A549 (cell line): ENCODE data around the gene TRIM27. TPM values are rescaled to one million over a fixed set of nuclear protein-coding genes. Genes with fewer than 3 reads are reported as not detected.

Experiments used
- ATAC-seq, 2 experiments: fragments of 200-7000 bp in 1 of 2; fragments of >200 bp in 1 of 2; cut with Nextera tagmentation in 1 of 2; cut with Tn5 transposase in 1 of 2; 3 replicates each; pipeline versions ENCODE4 v1.8.0 to v1.9.1; 2018 to 2020; ENCODE audit warnings: mild to moderate bottlenecking in 1 of 2, moderate library complexity in 1 of 2
- CTCF ChIA-PET: fragments of 300-600 bp; sonication (Branson Sonifier 250); formaldehyde crosslinking; extraction: SDS; loops from one replicate; lab custom pipeline; 2021; ENCODE audit warnings: antibody characterized with exemption, inconsistent platforms; lab: Yijun Ruan, JAX
- POLR2A ChIA-PET: fragments of 350-600 bp; formaldehyde crosslinking; extraction: SDS; loops from one replicate; lab custom pipeline; 2021; ENCODE audit warnings: antibody characterized with exemption, inconsistent platforms; lab: Yijun Ruan, JAX
- DNase-seq, 2 experiments: peaks; one replicate each; pipeline versions ENCODE4 v3.0.0 to v3.0.0-alpha.2; 2011 to 2016; ENCODE audit warnings: low read depth in 1 of 2, low spot score in 1 of 2
- FAIRE-seq: peaks from 2 replicates; lab custom pipeline; 2011; peaks lifted over from hg19 to GRCh38; lab: Jason Lieb, UNC
- H3K27ac ChIP-seq, 2 experiments: fragments of >200 bp; sonication (Bioruptor Twin); formaldehyde crosslinking; 3 replicates each; pipeline ENCODE4 v1.5.1; 2016 to 2017
- H3K4me1 ChIP-seq: fragments of >200 bp; sonication (Bioruptor Twin); formaldehyde crosslinking; 3 replicates; pipeline ENCODE4 v1.6.1; 2016
- H3K4me2 ChIP-seq: fragments of >200 bp; sonication (Bioruptor Twin); formaldehyde crosslinking; 3 replicates; pipeline ENCODE4 v1.6.1; 2016
- H3K4me3 ChIP-seq: fragments of >200 bp; sonication (Bioruptor Twin); formaldehyde crosslinking; 3 replicates; pipeline ENCODE4 v1.5.1; 2016
- H3K9me3 ChIP-seq: fragments of >200 bp; sonication (Bioruptor Twin); formaldehyde crosslinking; 3 replicates; pipeline ENCODE4 v1.6.1; 2016
- CBX8 ChIP-seq: fragments of 200-600 bp; sonication (generic); IDR thresholded peaks from 2 replicates; pipeline ENCODE4 v1.6.1; 2016
- CEBPB ChIP-seq, 2 experiments: fragments of >200 bp in 1 of 2; sonication (Bioruptor Twin) in 1 of 2; formaldehyde crosslinking in 1 of 2; IDR thresholded peaks; 2 replicates each; pipeline ENCODE4 v1.6.1; 2012 to 2016
- EHF ChIP-seq: fragments of 250-450 bp; sonication (Bioruptor Pico); IDR thresholded peaks from 2 replicates; pipeline ENCODE4 v1.5.0; 2020; ENCODE audit warnings: mild to moderate bottlenecking
- FOSL2 ChIP-seq, 2 experiments: fragments of 450-650 bp in 1 of 2; fragments of >200 bp in 1 of 2; sonication (Bioruptor Twin) in 1 of 2; formaldehyde crosslinking; IDR thresholded peaks; 2 replicates each; pipeline versions ENCODE4 v1.5.0 to v1.6.1; 2016 to 2020; ENCODE audit warnings: mild to moderate bottlenecking in 1 of 2, moderate library complexity in 1 of 2
- HDAC2 ChIP-seq: fragments of 200-600 bp; sonication (generic); IDR thresholded peaks from 2 replicates; pipeline ENCODE4 v1.6.1; 2016
- HEYL ChIP-seq: fragments of 250-450 bp; sonication (Bioruptor Pico); IDR thresholded peaks from 2 replicates; pipeline ENCODE4 v1.8.0; 2021; ENCODE audit warnings: mild to moderate bottlenecking, moderate library complexity
- HOXB13 ChIP-seq: fragments of 250-450 bp; sonication (Bioruptor Pico); IDR thresholded peaks from 2 replicates; pipeline ENCODE4 v1.5.0; 2020; ENCODE audit warnings: low read depth, mild to moderate bottlenecking, moderate library complexity
- HOXB5 ChIP-seq: fragments of 250-450 bp; sonication (Bioruptor Pico); IDR thresholded peaks from 2 replicates; pipeline ENCODE4 v1.5.0; 2020; ENCODE audit warnings: mild to moderate bottlenecking, moderate library complexity
- JUN ChIP-seq, 2 experiments: fragments of >200 bp; sonication (Bioruptor Twin); formaldehyde crosslinking; IDR thresholded peaks; 2 replicates in 1 of 2; 3 replicates in 1 of 2; pipeline ENCODE4 v1.6.1; 2016 to 2017
- JUNB ChIP-seq: fragments of >200 bp; sonication (Bioruptor Twin); formaldehyde crosslinking; IDR thresholded peaks from 2 replicates; pipeline ENCODE4 v1.6.1; 2016
- KDM5A ChIP-seq: fragments of 200-600 bp; sonication (generic); IDR thresholded peaks from 2 replicates; pipeline ENCODE4 v1.6.1; 2016; ENCODE audit warnings: antibody characterized with exemption, mild to moderate bottlenecking
- MAZ ChIP-seq: fragments of 150-350 bp; IDR thresholded peaks from 2 replicates; pipeline ENCODE4 v1.6.1; 2014; ENCODE audit warnings: antibody characterized with exemption, low read depth, low read length, borderline replicate concordance
- MYC ChIP-seq: IDR thresholded peaks from 2 replicates; pipeline ENCODE4 v1.6.1; 2012; ENCODE audit warnings: mild to moderate bottlenecking, inconsistent platforms, low read length, improper control_type of control experiment, borderline replicate concordance
- NPAS2 ChIP-seq: fragments of 250-450 bp; sonication (Bioruptor Pico); IDR thresholded peaks from 2 replicates; pipeline ENCODE4 v1.8.0; 2022; ENCODE audit warnings: mild to moderate bottlenecking, moderate library complexity, borderline replicate concordance
- POLR2AphosphoS2 ChIP-seq: conservative IDR thresholded peaks from 2 replicates; pipeline ENCODE4 v1.6.1; 2012; ENCODE audit warnings: low read length, improper control_type of control experiment, inconsistent platforms
- REST ChIP-seq: fragments of 200-600 bp; sonication (generic); IDR thresholded peaks from 2 replicates; pipeline ENCODE4 v1.6.1; 2016; ENCODE audit warnings: antibody characterized with exemption, mild to moderate bottlenecking, moderate library complexity
- RFX5 ChIP-seq: fragments of 450-650 bp; IDR thresholded peaks from 2 replicates; pipeline ENCODE4 v1.7.1; 2014; ENCODE audit warnings: antibody characterized with exemption, mild to moderate bottlenecking, moderate library complexity
- SMC3 ChIP-seq: fragments of >200 bp; sonication (Bioruptor Twin); formaldehyde crosslinking; IDR thresholded peaks from 3 replicates; pipeline ENCODE4 v1.6.1; 2018; ENCODE audit warnings: inconsistent platforms
- ZFP36 ChIP-seq: fragments of 450-650 bp; IDR thresholded peaks from 2 replicates; pipeline ENCODE4 v1.6.1; 2014; ENCODE audit warnings: borderline replicate concordance; ENCODE audit not compliant: partially characterized antibody
- ZNF302 ChIP-seq: fragments of 250-450 bp; sonication (Bioruptor Pico); IDR thresholded peaks from 2 replicates; pipeline ENCODE4 v1.9.0; 2021; ENCODE audit warnings: inconsistent platforms, mild to moderate bottlenecking, moderate library complexity
- ZSCAN20 ChIP-seq: fragments of 250-450 bp; sonication (Bioruptor Pico); IDR thresholded peaks from 2 replicates; pipeline ENCODE4 v1.8.0; 2022; ENCODE audit warnings: mild to moderate bottlenecking, moderate library complexity
- WGBS: methylation state at CpG from one replicate; pipeline ENCODE4 v1.1.6; 2017; ENCODE audit errors: missing lambda C conversion rate; 5-methylcytosine and 5-hydroxymethylcytosine counted together
- polyA plus RNA-seq, 4 experiments: library from polyadenylated mRNA; depleted of rRNA in 3 of 4; stranded (reverse); fragments of >200 nt; fragmentation: RNase III in 1 of 4; extraction: RNeasy Plus Mini Kit Qiagen cat#74134 plus additional on column Dnase treatment in 1 of 4; gene quantifications; 2 replicates in 3 of 4; 3 replicates in 1 of 4; pipeline ENCODE4 v1.2.3, GENCODE V29; 2011 to 2017

Gene TRIM27
- polyA plus RNA-seq, 2 of the 4 experiments (the other 2 are of a cell fraction): 27.8 to 50.1 TPM

- Histone ChIP-seq H3K4me1 (peaks cover 6% of the 10 kb centered on the region; the same call in 2 of the 3 replicates), H3K9me3 (no peaks in the 10 kb centered on the region), H3K4me2 (peak overlapping the region; percentile 63), H3K4me3 (peak overlapping the region; percentile 57), H3K27ac (peak overlapping the region; percentile 70 to 84)
- FAIRE-seq (no peak), DNase-seq (no peak), ATAC-seq (peak in 1 of 2 experiments; percentile 50; a peak in 3 of 6 replicates)
- TF ChIP-seq SMC3 (no peak), POLR2AphosphoS2 (no peak), ZNF302 (CRISPR knock-in tag) (no peak), ZFP36 (no peak), MAZ (no peak), NPAS2 (CRISPR knock-in tag) (no peak), REST (no peak), HEYL (CRISPR knock-in tag) (no peak), EHF (CRISPR knock-in tag) (no peak), CBX8 (no peak), HOXB5 (no peak), JUN (IDR thresholded peaks at IDR 0.05) (no peak), KDM5A (no peak), CEBPB (IDR thresholded peaks at IDR 0.05) (no peak), HDAC2 (no peak), JUNB (no peak), FOSL2 (IDR thresholded peaks at IDR 0.05) (no peak), FOSL2 (CRISPR knock-in tag; IDR thresholded peaks at IDR 0.05) (no peak), RFX5 (no peak), ZSCAN20 (no peak)
- CTCF ChIA-PET: interaction anchor here (1.4 kb wide), 1 partner anchor 9 kb away, joined by 4 read pairs; no protein-coding TSS in a partner anchor
- POLR2A ChIA-PET: interaction anchor here (0.6 to 4.1 kb wide), 3 partner anchors 15 to 43 kb away, joined by 3 to 22 read pairs (median 4); partner anchors contain the start of gene TRIM27
- 42% methylated on average over 7 of the region's 7 CpGs for WGBS
Observed at GRCh38 chr6:28880519-28880893, 43.3 kb downstream of the TRIM27 start.

- DNase-seq (no peak), ATAC-seq (no peak), FAIRE-seq (no peak)
- no peak overlapping the region for H3K4me3 ChIP-seq
- no peaks in the 10 kb centered on the region for H3K9me3 ChIP-seq
- peaks cover 3% of the 10 kb centered on the region; the same call in 2 of the 3 replicates for H3K4me1 ChIP-seq
- TF ChIP-seq HOXB13 (CRISPR knock-in tag): no peak
- no peak for TF ChIP-seq MYC
- H3K27ac ChIP-seq: no peak overlapping the region
- 69% methylated on average over 1 of the region's 1 CpG for WGBS
- no peak overlapping the region; the same call in 2 of the 3 replicates for H3K4me2 ChIP-seq
- ChIA-PET POLR2A (interaction anchor here (2.0 kb wide), 1 partner anchor 10 kb away, joined by 8 read pairs; no protein-coding TSS in a partner anchor), CTCF (interaction anchor here (1.0 to 1.3 kb wide), 2 partner anchors 10 to 22 kb away, joined by 3 to 4 read pairs; no protein-coding TSS in a partner anchor)
Observed at GRCh38 chr6:28876710-28877109, 47.1 kb downstream of the TRIM27 start.
